DMS53 treated with DMSO at 0.1 percent for 48 hours (cell line): ENCODE measurements around the gene USP20.

Experiments
- DNase-seq: peaks from one replicate; lab custom pipeline; 2025; ENCODE audit not compliant: unreplicated experiment; lab: John Stamatoyannopoulos, UW

Gene USP20

GRCh38 chr9:129914051-129914450 is 78.8 kb downstream of the USP20 start:
- no peak for DNase-seq

- DNase-seq, result no peak
Observed at GRCh38 chr9:129916707-129917106, 81.4 kb downstream of the USP20 start.

DNA sequence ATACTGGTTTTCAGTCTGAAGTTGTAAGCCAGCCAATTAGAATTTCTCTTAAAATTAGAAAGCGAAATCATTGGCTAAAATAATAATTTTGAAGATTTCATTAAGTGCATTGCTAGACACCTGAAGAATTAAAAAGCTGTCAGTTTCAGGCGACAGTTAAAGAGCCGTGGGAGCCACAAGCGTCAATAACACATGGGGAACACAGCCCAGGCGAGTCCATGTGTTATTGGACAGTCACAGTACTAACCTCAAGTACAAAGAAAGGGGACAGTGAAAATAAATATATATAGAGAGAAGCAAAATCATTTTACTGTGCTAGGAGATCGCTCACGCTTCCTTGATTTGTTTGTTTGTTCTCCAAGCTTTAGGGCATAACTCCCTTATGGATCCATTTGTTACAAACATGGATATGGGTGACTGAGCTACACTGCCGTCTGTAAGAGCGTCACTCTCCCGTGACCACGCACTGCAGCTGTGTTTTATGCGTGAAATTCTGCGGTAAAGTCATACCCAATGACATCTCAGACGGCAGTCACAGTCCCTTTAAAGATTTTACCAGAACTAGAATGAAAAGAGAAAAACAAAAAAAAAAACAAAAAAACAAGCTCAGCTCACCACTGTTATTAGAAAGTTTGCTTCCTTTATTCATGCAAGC is 83.2 kb downstream of the USP20 start:
- no peak for DNase-seq

DNA sequence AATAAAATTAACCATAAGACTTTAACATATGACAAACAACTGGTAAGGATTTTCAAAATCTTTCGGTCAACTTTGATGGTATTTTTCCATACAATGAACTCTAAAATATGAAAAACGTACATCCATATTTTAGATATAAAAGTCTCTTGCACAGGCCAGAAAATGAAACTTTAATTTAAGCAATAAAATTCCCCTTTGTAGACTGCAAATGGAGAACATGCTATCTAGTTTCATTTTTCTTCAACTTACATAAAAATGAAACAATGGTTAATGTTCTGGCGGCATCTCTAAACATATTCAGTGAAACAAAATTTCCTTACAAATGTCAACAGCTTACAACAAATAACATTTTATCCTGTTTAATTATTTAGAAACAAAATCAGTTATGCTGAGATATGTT is 84.0 kb downstream of the USP20 start:
- DNase-seq, result no peak

DNA sequence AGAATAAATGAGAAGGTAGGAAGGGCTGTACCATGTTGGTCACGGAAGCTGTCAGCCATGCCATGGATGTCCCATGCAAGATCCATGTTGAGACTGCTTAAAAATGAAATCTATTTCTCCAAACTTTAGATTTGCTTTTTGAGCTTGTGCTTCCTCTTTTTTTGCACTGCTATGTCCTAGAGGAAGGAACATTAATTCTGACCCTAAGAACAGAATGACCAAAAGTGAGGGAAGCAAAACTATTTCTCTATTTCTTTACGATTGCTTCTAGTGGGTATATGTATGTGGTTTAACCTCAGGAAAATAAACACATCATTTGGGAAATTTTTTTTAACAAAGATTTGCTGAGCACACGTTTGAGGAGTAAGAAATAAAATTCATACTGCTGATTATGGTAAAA is 84.6 kb downstream of the USP20 start:
- no peak for DNase-seq

DNA sequence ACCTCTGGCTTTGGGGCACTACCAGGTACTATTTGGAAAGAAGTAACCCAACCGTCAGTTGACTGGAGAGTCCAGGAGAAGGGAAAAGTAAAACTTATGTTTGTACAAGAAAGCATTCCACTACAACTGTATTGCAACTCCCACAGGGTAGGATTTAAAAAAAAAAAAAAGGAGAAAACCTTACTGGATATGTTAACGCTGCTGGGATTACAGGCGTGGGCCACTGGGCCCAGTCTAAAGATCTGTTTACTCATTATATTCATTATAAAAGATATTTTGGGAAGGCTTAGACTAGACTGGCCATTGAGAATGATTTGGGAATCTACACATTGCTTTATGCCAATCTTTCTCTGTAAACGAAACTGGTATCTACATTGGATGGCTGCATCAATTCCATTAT is 86.6 kb downstream of the USP20 start:
- DNase-seq, result no peak

DNA sequence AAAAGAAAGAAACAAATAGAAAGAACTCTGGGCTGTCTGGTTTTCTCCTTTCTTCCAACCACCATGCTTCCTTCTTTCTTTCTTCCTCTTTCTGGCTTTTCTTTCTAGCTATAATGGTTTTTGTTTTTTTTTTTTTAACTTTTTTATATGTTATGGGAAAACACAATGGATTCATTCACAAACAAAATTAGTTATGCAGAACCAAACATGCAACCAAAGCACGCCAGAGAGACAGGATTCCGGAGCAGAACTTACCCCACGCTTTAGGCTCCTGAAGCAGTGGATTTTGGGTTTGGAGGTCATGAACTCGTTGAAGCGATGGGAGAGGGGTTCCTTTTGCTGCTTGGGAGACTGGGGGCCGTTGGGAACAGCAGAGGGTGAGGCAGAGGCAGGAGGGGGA is 88.3 kb downstream of the USP20 start:
- DNase-seq, result no peak

DNA sequence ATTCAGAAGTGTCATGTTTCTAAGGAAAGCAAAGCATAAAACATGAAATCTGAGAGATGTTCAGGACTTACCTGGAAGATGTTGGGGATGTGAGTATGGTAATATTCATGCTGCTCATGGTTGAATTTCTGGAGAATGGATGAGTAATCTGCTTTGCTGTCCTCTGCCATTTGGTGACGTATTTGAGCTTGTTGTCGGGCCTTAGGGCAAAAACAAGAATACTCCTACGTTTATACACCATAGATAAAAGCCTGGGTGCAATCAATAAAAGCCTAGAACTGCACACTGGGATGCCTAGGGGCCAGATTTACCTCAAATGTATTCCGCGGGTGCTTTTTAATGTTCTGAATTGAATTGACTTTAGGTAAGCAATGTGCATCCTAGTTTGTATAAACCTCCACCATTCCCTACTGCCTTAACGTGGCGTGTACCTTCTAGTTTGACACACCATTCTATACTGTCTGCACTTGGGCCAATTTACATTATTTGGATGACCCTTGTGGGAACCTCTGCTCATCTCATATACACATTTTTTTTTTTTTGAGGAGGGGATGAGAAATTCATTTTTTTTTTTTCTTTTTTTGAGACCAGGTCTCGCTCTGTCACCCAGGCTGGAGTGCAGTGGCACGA is 94.4 kb downstream of the USP20 start:
- no peak for DNase-seq

DNA sequence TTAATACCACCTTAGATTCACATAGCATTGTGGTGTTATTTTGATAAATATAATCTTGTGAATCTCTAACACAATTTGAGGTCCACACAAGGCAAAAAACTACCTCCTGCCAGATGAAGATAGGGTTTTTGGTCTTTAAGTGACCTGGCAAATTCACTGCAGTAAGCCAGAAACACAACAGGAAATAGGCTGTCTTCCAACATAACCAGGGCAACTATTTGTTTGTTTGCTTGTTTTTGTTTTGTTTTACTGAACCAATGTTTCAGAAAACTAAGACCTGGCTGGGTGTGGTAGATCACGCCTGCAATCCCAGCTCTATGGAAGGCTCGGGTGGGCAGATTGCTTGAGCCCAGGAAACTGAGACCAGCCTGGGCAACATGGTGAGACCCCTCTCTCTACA is 95.5 kb downstream of the USP20 start:
- DNase-seq, result no peak
